HepG2 (cell line): Measurements from ENCODE around the gene FHIT. TPM values are rescaled to one million over a fixed set of nuclear protein-coding genes. Genes with fewer than 3 reads are reported as not detected.
A peak's percentile ranks its signal among the peaks of the same experiment; 100 is the strongest.

Experiments
- AGO2 ChIP-seq: fragments of 200-400 bp; formaldehyde crosslinking; optimal IDR thresholded peaks from 2 replicates; pipeline ENCODE3; 2017; ENCODE audit warnings: mild to moderate bottlenecking, low read depth, low read length, moderate library complexity
- ARNTL ChIP-seq: sonication (generic); formaldehyde crosslinking; IDR thresholded peaks from 2 replicates; pipeline ENCODE4 v1.4.0; 2020; ENCODE audit warnings: mild to moderate bottlenecking, missing genetic modification reagents
- FOSL2 ChIP-seq: sonication (generic); formaldehyde crosslinking; IDR thresholded peaks from 2 replicates; pipeline ENCODE4 v1.4.0; 2020; ENCODE audit warnings: missing genetic modification reagents
- HDAC2 ChIP-seq: sonication (generic); formaldehyde crosslinking; IDR thresholded peaks from 2 replicates; pipeline ENCODE4 v1.4.0; 2020; ENCODE audit warnings: missing genetic modification reagents
- HNRNPL ChIP-seq: fragments of 200-400 bp; formaldehyde crosslinking; IDR thresholded peaks from 2 replicates; pipeline ENCODE4 v1.6.1; 2017; ENCODE audit warnings: mild to moderate bottlenecking, low read depth, low read length
- HOXA3 ChIP-seq: sonication (generic); formaldehyde crosslinking; IDR thresholded peaks from 2 replicates; pipeline ENCODE4 v1.5.0; 2020; ENCODE audit warnings: missing genetic modification reagents
- KLF13 ChIP-seq: sonication (generic); formaldehyde crosslinking; IDR thresholded peaks from 2 replicates; pipeline ENCODE4 v1.4.0; 2020; ENCODE audit warnings: mild to moderate bottlenecking, missing genetic modification reagents
- REL ChIP-seq: sonication (generic); formaldehyde crosslinking; conservative IDR thresholded peaks from 2 replicates; pipeline ENCODE4 v1.8.0; 2022; ENCODE audit warnings: mild to moderate bottlenecking, missing genetic modification reagents, moderate library complexity
- SIN3B ChIP-seq: fragments of 150-350 bp; IDR thresholded peaks from 2 replicates; pipeline ENCODE4 v1.6.1; 2014; ENCODE audit warnings: low read length
- ZNF20 ChIP-seq: sonication (generic); formaldehyde crosslinking; IDR thresholded peaks from 2 replicates; pipeline ENCODE4 v1.4.0; 2020; ENCODE audit warnings: mild to moderate bottlenecking, moderate library complexity, missing genetic modification reagents
- ZNF484 ChIP-seq: sonication (generic); formaldehyde crosslinking; IDR thresholded peaks from 2 replicates; pipeline ENCODE4 v1.5.1; 2020; ENCODE audit warnings: mild to moderate bottlenecking, low read depth, missing genetic modification reagents, borderline replicate concordance
- polyA plus RNA-seq, 8 experiments: library from polyadenylated mRNA; depleted of rRNA in 3 of 8; stranded (reverse) in 7 of 8; unstranded in 1 of 8; fragments of >200 nt; fragmentation: Illumina TruSeq in 4 of 8; extraction: Trizol in 4 of 8; gene quantifications; 2 replicates each; pipeline versions ENCODE4 v1.2.1 to v1.2.3, GENCODE V29; 2011 to 2016; ENCODE audit warnings: low read depth in 4 of 8, missing spikeins in 1 of 8, mixed read lengths in 1 of 8; ENCODE audit not compliant: insufficient read depth in 1 of 8
- total RNA-seq, 5 experiments: library from RNA; depleted of rRNA; stranded (reverse); fragments of >200 nt; fragmentation: Illumina TruSeq; extraction: Trizol; gene quantifications; 2 replicates each; pipeline ENCODE4 v1.2.3, GENCODE V29; 2016; ENCODE audit warnings: low read depth in 1 of 5
- TF ChIP-seq, protein P1 (sequence below), 2 experiments: IDR thresholded peaks; 2 replicates each; pipeline ENCODE4 v1.6.1; 2011 to 2012; ENCODE audit warnings: low read length in 2 of 2, borderline replicate concordance in 1 of 2, low read depth in 1 of 2, mild to moderate bottlenecking in 1 of 2, moderate library complexity in 1 of 2
- TF ChIP-seq, protein P2 (sequence below): sonication (generic); formaldehyde crosslinking; IDR thresholded peaks from 2 replicates; pipeline ENCODE4 v1.9.0; 2021; ENCODE audit warnings: missing genetic modification reagents, borderline replicate concordance
- TF ChIP-seq, protein P3 (sequence below): IDR thresholded peaks from 2 replicates; pipeline ENCODE4 v1.6.1; 2016; ENCODE audit warnings: mild to moderate bottlenecking, missing biosample characterization, missing genetic modification reagents

FHIT gene
- total and polyA plus RNA-seq, 2 of the 13 experiments (the other 11 are each of a cell fraction or from before 2014, with no cell fraction given): 4.0 to 4.6 TPM

DNA sequence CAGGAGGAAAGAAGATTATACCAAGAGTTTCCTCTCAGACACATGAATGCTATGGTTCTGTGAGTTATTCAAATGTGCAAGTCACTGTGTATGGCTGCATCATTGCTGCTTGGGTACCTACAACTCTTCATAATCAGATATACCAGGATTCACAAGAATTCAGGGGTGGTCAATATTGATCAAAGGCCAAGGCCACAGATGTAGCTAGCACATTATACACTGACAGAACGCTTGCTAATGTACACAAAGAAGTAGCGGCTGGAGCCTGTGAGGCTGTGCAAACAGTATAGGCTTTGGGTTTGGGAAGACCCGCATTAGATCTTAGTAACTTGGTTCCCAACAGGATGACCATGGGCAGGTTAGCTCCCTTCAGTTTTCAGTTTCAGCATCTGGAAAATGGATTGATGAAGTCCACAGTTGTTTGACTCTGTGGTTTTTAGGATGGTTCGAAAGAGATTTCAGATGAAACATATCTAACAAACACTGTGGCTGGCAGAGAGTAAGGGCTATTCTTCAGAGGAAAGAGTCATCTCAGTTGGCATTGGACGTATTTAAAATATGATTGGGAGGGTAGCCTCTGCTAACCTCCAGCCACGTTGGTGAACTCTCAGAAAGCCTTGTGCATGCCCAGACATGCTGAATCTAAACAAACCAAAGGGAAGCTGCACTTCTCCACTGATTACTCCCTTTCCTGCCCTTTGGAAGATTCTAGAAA is 1452.7 kb downstream of the FHIT start (continued):
- TF ChIP-seq HDAC2 (CRISPR knock-in tag) (peak; percentile 92), REL (CRISPR knock-in tag) (no peak), ZNF20 (CRISPR knock-in tag) (no peak), FOSL2 (CRISPR knock-in tag) (peak; percentile 67), ZNF484 (CRISPR knock-in tag) (no peak), AGO2 (no peak), ARNTL (0 out of 2 replicates have a peak, but pooled peaks have one; percentile 29), HOXA3 (peak; percentile 58), KLF13 (CRISPR knock-in tag) (no peak), HNRNPL (no peak), SIN3B (no peak)
- TF ChIP-seq, protein P1, sequence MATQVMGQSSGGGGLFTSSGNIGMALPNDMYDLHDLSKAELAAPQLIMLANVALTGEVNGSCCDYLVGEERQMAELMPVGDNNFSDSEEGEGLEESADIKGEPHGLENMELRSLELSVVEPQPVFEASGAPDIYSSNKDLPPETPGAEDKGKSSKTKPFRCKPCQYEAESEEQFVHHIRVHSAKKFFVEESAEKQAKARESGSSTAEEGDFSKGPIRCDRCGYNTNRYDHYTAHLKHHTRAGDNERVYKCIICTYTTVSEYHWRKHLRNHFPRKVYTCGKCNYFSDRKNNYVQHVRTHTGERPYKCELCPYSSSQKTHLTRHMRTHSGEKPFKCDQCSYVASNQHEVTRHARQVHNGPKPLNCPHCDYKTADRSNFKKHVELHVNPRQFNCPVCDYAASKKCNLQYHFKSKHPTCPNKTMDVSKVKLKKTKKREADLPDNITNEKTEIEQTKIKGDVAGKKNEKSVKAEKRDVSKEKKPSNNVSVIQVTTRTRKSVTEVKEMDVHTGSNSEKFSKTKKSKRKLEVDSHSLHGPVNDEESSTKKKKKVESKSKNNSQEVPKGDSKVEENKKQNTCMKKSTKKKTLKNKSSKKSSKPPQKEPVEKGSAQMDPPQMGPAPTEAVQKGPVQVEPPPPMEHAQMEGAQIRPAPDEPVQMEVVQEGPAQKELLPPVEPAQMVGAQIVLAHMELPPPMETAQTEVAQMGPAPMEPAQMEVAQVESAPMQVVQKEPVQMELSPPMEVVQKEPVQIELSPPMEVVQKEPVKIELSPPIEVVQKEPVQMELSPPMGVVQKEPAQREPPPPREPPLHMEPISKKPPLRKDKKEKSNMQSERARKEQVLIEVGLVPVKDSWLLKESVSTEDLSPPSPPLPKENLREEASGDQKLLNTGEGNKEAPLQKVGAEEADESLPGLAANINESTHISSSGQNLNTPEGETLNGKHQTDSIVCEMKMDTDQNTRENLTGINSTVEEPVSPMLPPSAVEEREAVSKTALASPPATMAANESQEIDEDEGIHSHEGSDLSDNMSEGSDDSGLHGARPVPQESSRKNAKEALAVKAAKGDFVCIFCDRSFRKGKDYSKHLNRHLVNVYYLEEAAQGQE (IDR thresholded peaks at IDR 0.05; ENCODE audit: borderline replicate concordance in 1 of 2, low read depth in 1 of 2, low read length in 2 of 2): no peak
- TF ChIP-seq, protein P2, sequence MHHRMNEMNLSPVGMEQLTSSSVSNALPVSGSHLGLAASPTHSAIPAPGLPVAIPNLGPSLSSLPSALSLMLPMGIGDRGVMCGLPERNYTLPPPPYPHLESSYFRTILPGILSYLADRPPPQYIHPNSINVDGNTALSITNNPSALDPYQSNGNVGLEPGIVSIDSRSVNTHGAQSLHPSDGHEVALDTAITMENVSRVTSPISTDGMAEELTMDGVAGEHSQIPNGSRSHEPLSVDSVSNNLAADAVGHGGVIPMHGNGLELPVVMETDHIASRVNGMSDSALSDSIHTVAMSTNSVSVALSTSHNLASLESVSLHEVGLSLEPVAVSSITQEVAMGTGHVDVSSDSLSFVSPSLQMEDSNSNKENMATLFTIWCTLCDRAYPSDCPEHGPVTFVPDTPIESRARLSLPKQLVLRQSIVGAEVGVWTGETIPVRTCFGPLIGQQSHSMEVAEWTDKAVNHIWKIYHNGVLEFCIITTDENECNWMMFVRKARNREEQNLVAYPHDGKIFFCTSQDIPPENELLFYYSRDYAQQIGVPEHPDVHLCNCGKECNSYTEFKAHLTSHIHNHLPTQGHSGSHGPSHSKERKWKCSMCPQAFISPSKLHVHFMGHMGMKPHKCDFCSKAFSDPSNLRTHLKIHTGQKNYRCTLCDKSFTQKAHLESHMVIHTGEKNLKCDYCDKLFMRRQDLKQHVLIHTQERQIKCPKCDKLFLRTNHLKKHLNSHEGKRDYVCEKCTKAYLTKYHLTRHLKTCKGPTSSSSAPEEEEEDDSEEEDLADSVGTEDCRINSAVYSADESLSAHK (CRISPR knock-in tag): no peak
- TF ChIP-seq, protein P3, sequence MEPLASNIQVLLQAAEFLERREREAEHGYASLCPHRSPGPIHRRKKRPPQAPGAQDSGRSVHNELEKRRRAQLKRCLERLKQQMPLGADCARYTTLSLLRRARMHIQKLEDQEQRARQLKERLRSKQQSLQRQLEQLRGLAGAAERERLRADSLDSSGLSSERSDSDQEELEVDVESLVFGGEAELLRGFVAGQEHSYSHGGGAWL (CRISPR knock-in tag): no peak
